Measurements from ENCODE around the gene METTL17.

METTL17 gene

GRCh38 chr14:20986811-20987210 is 3.0 kb upstream of the METTL17 start:
- no peak for TF ChIP-seq ZFX (IDR thresholded peaks at IDR 0.05; ENCODE audit: borderline replicate concordance)
- no peak for TF ChIP-seq CTCF (IDR thresholded peaks at IDR 0.05)
- H3K27ac ChIP-seq, result no peak overlapping the region

- TF ChIP-seq ZFX (IDR thresholded peaks at IDR 0.05; ENCODE audit: borderline replicate concordance) (no peak), CTCF (IDR thresholded peaks at IDR 0.05) (no peak)
- peak overlapping the region; percentile 88 for H3K27ac ChIP-seq
These were observed 886 bp upstream of the METTL17 start for GRCh38 chr14:20988717-20989470.

GRCh38 chr14:20989471-20989786 is 351 bp upstream of the METTL17 start:
- TF ChIP-seq CTCF (IDR thresholded peaks at IDR 0.05), result no peak
- TF ChIP-seq ZFX (IDR thresholded peaks at IDR 0.05; ENCODE audit: borderline replicate concordance), result no peak
- peak overlapping the region; percentile 88 for H3K27ac ChIP-seq

- no peak overlapping the region for H3K27ac ChIP-seq
- TF ChIP-seq CTCF (IDR thresholded peaks at IDR 0.05), result no peak
- no peak for TF ChIP-seq ZFX (IDR thresholded peaks at IDR 0.05; ENCODE audit: borderline replicate concordance)
These were observed 6.7 kb downstream of the METTL17 start for GRCh38 chr14:20996521-20996920.

- H3K27ac ChIP-seq, result no peak overlapping the region; the same call in 1 of the 2 replicates
- TF ChIP-seq ZFX (IDR thresholded peaks at IDR 0.05; ENCODE audit: borderline replicate concordance) (no peak), CTCF (IDR thresholded peaks at IDR 0.05) (no peak)
These were observed 7.3 kb downstream of the METTL17 start for GRCh38 chr14:20997115-20997514.

- no peak overlapping the region; the same call in 1 of the 2 replicates for H3K27ac ChIP-seq
- TF ChIP-seq CTCF (IDR thresholded peaks at IDR 0.05) (no peak), ZFX (IDR thresholded peaks at IDR 0.05; ENCODE audit: borderline replicate concordance) (no peak)
These were observed 7.8 kb downstream of the METTL17 start for GRCh38 chr14:20997564-20997963.

- peak overlapping the region; percentile 52 for H3K27ac ChIP-seq
These were observed 8.4 kb downstream of the METTL17 start for GRCh38 chr14:20998139-20998538.

More at GRCh38 chr14:20998139-20998538, 8.4 kb downstream of the METTL17 start:
- TF ChIP-seq ZFX (IDR thresholded peaks at IDR 0.05; ENCODE audit: borderline replicate concordance) (no peak), CTCF (IDR thresholded peaks at IDR 0.05) (no peak)

All from 22Rv1 (cell line).